ENCODE measurements around the gene TBCEL. TPM values are rescaled to one million over a fixed set of nuclear protein-coding genes. Genes with fewer than 3 reads are reported as not detected.

Gene TBCEL
- 11.1 and 12.5 TPM in 2 replicates for total RNA-seq

- H3K9me3 Mint-ChIP-seq = no peaks in the 10 kb centered on the region
- H3K36me3 Mint-ChIP-seq (ENCODE audit: low read depth) = peaks cover 1% of the 10 kb centered on the region
- H3K4me1 Mint-ChIP-seq (ENCODE audit: low read depth) = peaks cover 24% of the 10 kb centered on the region
- H3K27ac Mint-ChIP-seq = peak within 1 kb of the TSS; percentile 86
- peak; percentile 77 for DNase-seq (ENCODE audit: low spot score)
- peak within 1 kb of the TSS; percentile 89 for H3K4me3 Mint-ChIP-seq
- intact Hi-C loops (cut with micrococcal nuclease) = loop anchor here (1.0 to 5.0 kb wide), 2 partner anchors 12 to 37 kb away; no protein-coding TSS in a partner anchor
- H3K27me3 Mint-ChIP-seq (ENCODE audit: insufficient read depth) = peaks cover 8% of the 10 kb centered on the region
These were observed at the start of gene TBCEL for GRCh38 chr11:121023848-121024751. TBCEL (plus strand) TSS chr11:121024102; CDS start chr11:121045691, 21,589 bp downstream.

GRCh38 chr11:120974466-120974865, 49.4 kb upstream of the TBCEL start:
- intact Hi-C loops (cut with micrococcal nuclease) = no loop called here
- no peak overlapping the region for H3K4me3 Mint-ChIP-seq
- H3K36me3 Mint-ChIP-seq (ENCODE audit: low read depth) = no peaks in the 10 kb centered on the region
- H3K27me3 Mint-ChIP-seq (ENCODE audit: insufficient read depth) = peaks cover 8% of the 10 kb centered on the region
- DNase-seq (ENCODE audit: low spot score) = no peak
- no peak overlapping the region for H3K27ac Mint-ChIP-seq
- H3K4me1 Mint-ChIP-seq (ENCODE audit: low read depth) = no peaks in the 10 kb centered on the region
- no peaks in the 10 kb centered on the region for H3K9me3 Mint-ChIP-seq

GRCh38 chr11:120974965-120975364, 48.9 kb upstream of the TBCEL start:
- no peaks in the 10 kb centered on the region for H3K36me3 Mint-ChIP-seq (ENCODE audit: low read depth)
- no peaks in the 10 kb centered on the region for H3K9me3 Mint-ChIP-seq
- H3K4me1 Mint-ChIP-seq (ENCODE audit: low read depth) = no peaks in the 10 kb centered on the region
- no peak overlapping the region for H3K4me3 Mint-ChIP-seq
- no peak for DNase-seq (ENCODE audit: low spot score)
- no peak overlapping the region for H3K27ac Mint-ChIP-seq
- intact Hi-C loops (cut with micrococcal nuclease) = no loop called here
- peaks cover 8% of the 10 kb centered on the region for H3K27me3 Mint-ChIP-seq (ENCODE audit: insufficient read depth)

- H3K4me1 Mint-ChIP-seq (ENCODE audit: low read depth) = no peaks in the 10 kb centered on the region
- no peak overlapping the region for H3K27ac Mint-ChIP-seq
- H3K4me3 Mint-ChIP-seq = no peak overlapping the region
- no peak for DNase-seq (ENCODE audit: low spot score)
- no peaks in the 10 kb centered on the region for H3K9me3 Mint-ChIP-seq
- peaks cover 8% of the 10 kb centered on the region for H3K27me3 Mint-ChIP-seq (ENCODE audit: insufficient read depth)
- no peaks in the 10 kb centered on the region for H3K36me3 Mint-ChIP-seq (ENCODE audit: low read depth)
- intact Hi-C loops (cut with micrococcal nuclease) = no loop called here
These were observed 46.4 kb upstream of the TBCEL start for GRCh38 chr11:120977266-120978137.

GRCh38 chr11:120978701-120979100, 45.2 kb upstream of the TBCEL start:
- Mint-ChIP-seq H3K36me3 (ENCODE audit: low read depth) (no peaks in the 10 kb centered on the region), H3K4me3 (no peak overlapping the region)
- DNase-seq (ENCODE audit: low spot score) = no peak

GRCh38 chr11:120985718-120986569, 38.0 kb upstream of the TBCEL start:
- Mint-ChIP-seq H3K36me3 (ENCODE audit: low read depth) (peaks cover 1% of the 10 kb centered on the region), H3K4me1 (ENCODE audit: low read depth) (peaks cover 13% of the 10 kb centered on the region), H3K4me3 (peak overlapping the region; percentile 70), H3K27me3 (ENCODE audit: insufficient read depth) (peaks cover 34% of the 10 kb centered on the region), H3K9me3 (no peaks in the 10 kb centered on the region), H3K27ac (no peak overlapping the region)
- intact Hi-C loops (cut with micrococcal nuclease) = loop anchor here (5.0 kb wide), 1 partner anchor 36 kb away; the partner anchor contains the start of gene TBCEL
- peak; percentile 30 for DNase-seq (ENCODE audit: low spot score)

More at GRCh38 chr11:120978701-120979100, 45.2 kb upstream of the TBCEL start:
- Mint-ChIP-seq H3K9me3 (no peaks in the 10 kb centered on the region), H3K4me1 (ENCODE audit: low read depth) (no peaks in the 10 kb centered on the region), H3K27me3 (ENCODE audit: insufficient read depth) (peaks cover 14% of the 10 kb centered on the region), H3K27ac (no peak overlapping the region)
- intact Hi-C loops (cut with micrococcal nuclease) = no loop called here

GRCh38 chr11:120988603-120989002, 35.3 kb upstream of the TBCEL start:
- Mint-ChIP-seq H3K4me1 (ENCODE audit: low read depth) (peaks cover 13% of the 10 kb centered on the region), H3K9me3 (no peaks in the 10 kb centered on the region), H3K27me3 (ENCODE audit: insufficient read depth) (peaks cover 28% of the 10 kb centered on the region), H3K27ac (no peak overlapping the region), H3K36me3 (ENCODE audit: low read depth) (peaks cover 1% of the 10 kb centered on the region), H3K4me3 (no peak overlapping the region)
- no peak for DNase-seq (ENCODE audit: low spot score)
- intact Hi-C loops (cut with micrococcal nuclease) = loop anchor here (5.0 kb wide), 1 partner anchor 34 kb away; the partner anchor contains the start of gene TBCEL

- Mint-ChIP-seq H3K9me3 (no peaks in the 10 kb centered on the region), H3K27me3 (ENCODE audit: insufficient read depth) (peaks cover 20% of the 10 kb centered on the region), H3K4me1 (ENCODE audit: low read depth) (peaks cover 11% of the 10 kb centered on the region), H3K27ac (no peak overlapping the region), H3K36me3 (ENCODE audit: low read depth) (no peaks in the 10 kb centered on the region), H3K4me3 (no peak overlapping the region)
- no peak for DNase-seq (ENCODE audit: low spot score)
- intact Hi-C loops (cut with micrococcal nuclease) = no loop called here
These were observed 31.8 kb upstream of the TBCEL start for GRCh38 chr11:120991830-120992686.

- peaks cover 10% of the 10 kb centered on the region for H3K4me1 Mint-ChIP-seq (ENCODE audit: low read depth)
- intact Hi-C loops (cut with micrococcal nuclease) = no loop called here
- peaks cover 17% of the 10 kb centered on the region for H3K27me3 Mint-ChIP-seq (ENCODE audit: insufficient read depth)
- H3K4me3 Mint-ChIP-seq = no peak overlapping the region
- H3K36me3 Mint-ChIP-seq (ENCODE audit: low read depth) = no peaks in the 10 kb centered on the region
- H3K27ac Mint-ChIP-seq = no peak overlapping the region
- no peaks in the 10 kb centered on the region for H3K9me3 Mint-ChIP-seq
- DNase-seq (ENCODE audit: low spot score) = no peak
These were observed 29.6 kb upstream of the TBCEL start for GRCh38 chr11:120994091-120994859.

- Mint-ChIP-seq H3K9me3 (no peaks in the 10 kb centered on the region), H3K4me1 (ENCODE audit: low read depth) (peaks cover 10% of the 10 kb centered on the region), H3K27ac (no peak overlapping the region), H3K36me3 (ENCODE audit: low read depth) (no peaks in the 10 kb centered on the region), H3K27me3 (ENCODE audit: insufficient read depth) (peaks cover 17% of the 10 kb centered on the region), H3K4me3 (no peak overlapping the region)
- DNase-seq (ENCODE audit: low spot score) = no peak
- intact Hi-C loops (cut with micrococcal nuclease) = no loop called here
These were observed 28.7 kb upstream of the TBCEL start for GRCh38 chr11:120995184-120995583.

- Mint-ChIP-seq H3K4me3 (no peak overlapping the region), H3K36me3 (ENCODE audit: low read depth) (no peaks in the 10 kb centered on the region), H3K27ac (no peak overlapping the region), H3K4me1 (ENCODE audit: low read depth) (peaks cover 10% of the 10 kb centered on the region), H3K9me3 (no peaks in the 10 kb centered on the region), H3K27me3 (ENCODE audit: insufficient read depth) (peaks cover 24% of the 10 kb centered on the region)
- intact Hi-C loops (cut with micrococcal nuclease) = no loop called here
- DNase-seq (ENCODE audit: low spot score) = no peak
These were observed 26.9 kb upstream of the TBCEL start for GRCh38 chr11:120996973-120997372.
